RPMI7951 (cell line): ENCODE measurements around the gene CTU2. TPM values are rescaled to one million over a fixed set of nuclear protein-coding genes. Genes with fewer than 3 reads are reported as not detected.

Experiments used
- DNase-seq: peaks from one replicate; pipeline ENCODE4 v3.0.0-alpha.2; 2012; ENCODE audit warnings: low read depth
- total RNA-seq: library from RNA; depleted of rRNA; stranded (reverse); fragments of >200 nt; shearing (Covaris generic); gene quantifications from 2 replicates; pipeline ENCODE4 v1.2.3, GENCODE V29; 2014

Gene CTU2
- total RNA-seq, 1 experiment from 2014 or later = 13.2 TPM

- peak; percentile 52 for DNase-seq
Measured at GRCh38 chr16:88743693-88744576, 37.6 kb downstream of the CTU2 start.

GRCh38 chr16:88744577-88745521, 38.5 kb downstream of the CTU2 start:
- no peak for DNase-seq

GRCh38 chr16:88746506-88746905, 40.2 kb downstream of the CTU2 start:
- DNase-seq = no peak

GRCh38 chr16:88747588-88748301, 41.4 kb downstream of the CTU2 start:
- DNase-seq = no peak

GRCh38 chr16:88748364-88748763, 42.1 kb downstream of the CTU2 start:
- no peak for DNase-seq

GRCh38 chr16:88749358-88749757, 43.1 kb downstream of the CTU2 start:
- no peak for DNase-seq

- no peak for DNase-seq
Measured at GRCh38 chr16:88750854-88751253, 44.6 kb downstream of the CTU2 start.

GRCh38 chr16:88752386-88753002, 46.2 kb downstream of the CTU2 start:
- no peak for DNase-seq

GRCh38 chr16:88753191-88753590, 46.9 kb downstream of the CTU2 start:
- DNase-seq = no peak

- DNase-seq = no peak
Measured at GRCh38 chr16:88753602-88754001, 47.3 kb downstream of the CTU2 start.

- no peak for DNase-seq
Measured at GRCh38 chr16:88754109-88754911, 48.0 kb downstream of the CTU2 start.

GRCh38 chr16:88754912-88755744, 48.8 kb downstream of the CTU2 start:
- DNase-seq = peak; percentile 71

GRCh38 chr16:88755745-88756443, 49.6 kb downstream of the CTU2 start:
- DNase-seq = no peak

GRCh38 chr16:88758227-88758943, 52.1 kb downstream of the CTU2 start:
- DNase-seq = no peak

- DNase-seq = no peak
Measured at GRCh38 chr16:88758944-88759244, 52.6 kb downstream of the CTU2 start.

- no peak for DNase-seq
Measured at GRCh38 chr16:88759245-88759975, 53.1 kb downstream of the CTU2 start.

- DNase-seq = no peak
Measured at GRCh38 chr16:88759976-88760350, 53.7 kb downstream of the CTU2 start.
